Measurements from ENCODE around the gene MLST8. TPM values are rescaled to one million over a fixed set of nuclear protein-coding genes. Genes with fewer than 3 reads are reported as not detected.

Gene MLST8
- total RNA-seq, 2 experiments from 2014 or later, result 22.9 to 26.4 TPM

DNA sequence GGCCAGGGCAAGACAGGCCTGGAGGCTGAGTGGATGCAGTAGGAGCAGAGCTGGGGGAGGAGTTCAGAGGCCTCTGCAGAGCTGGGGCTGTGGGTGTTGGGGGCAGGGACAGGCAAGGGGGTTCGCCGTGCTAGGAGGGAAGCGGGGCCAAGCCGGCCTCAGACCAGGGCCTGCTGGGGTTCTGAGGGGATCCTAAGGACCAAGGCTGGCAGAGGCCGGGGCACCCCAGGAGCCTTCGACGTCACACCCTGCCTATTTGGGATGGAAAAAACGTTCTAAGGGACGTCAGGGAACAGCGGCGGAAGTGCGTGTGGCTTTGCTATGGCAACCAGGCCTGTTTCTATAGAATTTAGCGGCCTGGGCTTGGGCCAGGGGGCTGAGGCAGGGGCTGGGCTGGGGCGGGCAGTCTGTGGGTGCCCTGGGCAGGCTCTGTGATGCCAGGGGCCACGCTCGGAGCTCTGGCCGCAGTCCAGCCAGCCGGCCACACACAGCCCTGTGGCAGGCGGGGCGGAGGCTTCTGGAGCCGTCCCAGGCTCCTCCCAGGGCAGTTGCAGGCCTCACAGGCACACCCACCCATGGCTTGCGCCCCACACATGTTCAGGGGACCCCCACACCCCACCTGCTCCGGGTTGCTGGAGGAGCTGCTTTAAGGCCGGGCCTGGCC is 45.9 kb upstream of the MLST8 start:
- DNase-seq, result no peak
- Histone ChIP-seq H3K27ac (ENCODE audit: low read depth in 1 of 2, low read length in 2 of 2) (no peak overlapping the region), H3K4me1 (ENCODE audit: insufficient read depth, low read length) (peaks cover 59% of the 10 kb centered on the region), H3K36me3 (ENCODE audit: insufficient read depth, low read length) (peaks cover 3% of the 10 kb centered on the region), H3K9me3 (ENCODE audit: control insufficient read depth in 1 of 2, insufficient read depth in 1 of 2, low read length in 2 of 2) (peaks cover 0 to 9% of the 10 kb centered on the region in 2 experiments), H3K27me3 (ENCODE audit: control insufficient read depth in 1 of 2, insufficient read depth in 2 of 2, low read length in 2 of 2) (no peaks in the 10 kb centered on the region), H3K4me3 (ENCODE audit: low read length) (no peak overlapping the region)
- H3K9me3 Mint-ChIP-seq, result no peaks in the 10 kb centered on the region
- H3K4me3 Mint-ChIP-seq, result peak overlapping the region; percentile 11
- no peak overlapping the region for H3K27ac Mint-ChIP-seq
- no peak for ATAC-seq (ENCODE audit: poor library complexity)
- intact Hi-C loops (cut with DNase I, micrococcal nuclease), result loop anchor here in 1 of 2 experiments (10.0 kb wide), 1 partner anchor 295 kb away; no protein-coding TSS in a partner anchor
- ChIA-PET POLR2A (no interaction called here), CTCF (no interaction called here)
- peaks cover 31% of the 10 kb centered on the region for H3K4me1 Mint-ChIP-seq (ENCODE audit: low read depth)
- H3K27me3 Mint-ChIP-seq, result no peaks in the 10 kb centered on the region
- peaks cover 11% of the 10 kb centered on the region for H3K36me3 Mint-ChIP-seq (ENCODE audit: low read depth)
- TF ChIP-seq, protein P1, sequence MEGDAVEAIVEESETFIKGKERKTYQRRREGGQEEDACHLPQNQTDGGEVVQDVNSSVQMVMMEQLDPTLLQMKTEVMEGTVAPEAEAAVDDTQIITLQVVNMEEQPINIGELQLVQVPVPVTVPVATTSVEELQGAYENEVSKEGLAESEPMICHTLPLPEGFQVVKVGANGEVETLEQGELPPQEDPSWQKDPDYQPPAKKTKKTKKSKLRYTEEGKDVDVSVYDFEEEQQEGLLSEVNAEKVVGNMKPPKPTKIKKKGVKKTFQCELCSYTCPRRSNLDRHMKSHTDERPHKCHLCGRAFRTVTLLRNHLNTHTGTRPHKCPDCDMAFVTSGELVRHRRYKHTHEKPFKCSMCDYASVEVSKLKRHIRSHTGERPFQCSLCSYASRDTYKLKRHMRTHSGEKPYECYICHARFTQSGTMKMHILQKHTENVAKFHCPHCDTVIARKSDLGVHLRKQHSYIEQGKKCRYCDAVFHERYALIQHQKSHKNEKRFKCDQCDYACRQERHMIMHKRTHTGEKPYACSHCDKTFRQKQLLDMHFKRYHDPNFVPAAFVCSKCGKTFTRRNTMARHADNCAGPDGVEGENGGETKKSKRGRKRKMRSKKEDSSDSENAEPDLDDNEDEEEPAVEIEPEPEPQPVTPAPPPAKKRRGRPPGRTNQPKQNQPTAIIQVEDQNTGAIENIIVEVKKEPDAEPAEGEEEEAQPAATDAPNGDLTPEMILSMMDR (IDR thresholded peaks at IDR 0.05), result no peak

GRCh38 chr16:2160915-2161551 is 44.2 kb upstream of the MLST8 start:
- Mint-ChIP-seq H3K27me3 (no peaks in the 10 kb centered on the region), H3K9me3 (no peaks in the 10 kb centered on the region), H3K4me1 (ENCODE audit: low read depth) (peaks cover 18% of the 10 kb centered on the region), H3K36me3 (ENCODE audit: low read depth) (peaks cover 1% of the 10 kb centered on the region), H3K4me3 (no peak overlapping the region), H3K27ac (no peak overlapping the region)
- CTCF ChIA-PET, result no interaction called here
- TF ChIP-seq, protein P1 (IDR thresholded peaks at IDR 0.05), result no peak
- intact Hi-C loops (cut with DNase I, micrococcal nuclease), result no loop called here
- Histone ChIP-seq H3K36me3 (ENCODE audit: insufficient read depth, low read length) (peaks cover 8% of the 10 kb centered on the region), H3K4me3 (ENCODE audit: low read length) (no peak overlapping the region), H3K4me1 (ENCODE audit: insufficient read depth, low read length) (peaks cover 50% of the 10 kb centered on the region), H3K9me3 (ENCODE audit: control insufficient read depth in 1 of 2, insufficient read depth in 1 of 2, low read length in 2 of 2) (peaks cover 0 to 11% of the 10 kb centered on the region in 2 experiments), H3K27ac (ENCODE audit: low read depth in 1 of 2, low read length in 2 of 2) (no peak overlapping the region), H3K27me3 (ENCODE audit: control insufficient read depth in 1 of 2, insufficient read depth in 2 of 2, low read length in 2 of 2) (no peaks in the 10 kb centered on the region)
- no peak for ATAC-seq (ENCODE audit: poor library complexity)
- POLR2A ChIA-PET, result no interaction called here
- DNase-seq, result no peak

DNA sequence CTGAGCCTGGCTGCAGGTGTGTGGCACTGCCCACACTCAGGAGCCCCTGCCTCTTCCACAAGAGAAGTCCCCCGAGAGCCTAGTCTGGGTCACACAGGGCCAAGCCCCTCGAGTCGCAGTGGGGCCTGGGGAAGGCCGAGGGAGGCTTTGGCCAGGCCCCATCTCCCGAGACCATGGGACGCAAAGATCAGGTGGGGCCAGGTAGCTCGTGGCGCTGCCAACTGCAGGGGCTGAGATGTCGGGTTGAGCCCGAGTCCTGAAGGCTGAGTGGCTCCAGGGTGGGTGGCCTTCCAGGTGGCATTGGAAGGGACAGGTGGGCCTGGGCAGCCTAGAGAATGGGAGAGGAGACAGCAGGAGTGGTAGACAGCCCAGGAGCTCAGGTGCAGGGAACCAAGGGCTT is 43.3 kb upstream of the MLST8 start:
- ChIA-PET POLR2A (no interaction called here), CTCF (no interaction called here)
- no peak overlapping the region for H3K4me3 Mint-ChIP-seq

More for the DNA sequence above, 43.3 kb upstream of the MLST8 start:
- no peaks in the 10 kb centered on the region for H3K27me3 ChIP-seq (ENCODE audit: control insufficient read depth in 1 of 2, insufficient read depth in 2 of 2, low read length in 2 of 2)
- DNase-seq, result no peak
- Mint-ChIP-seq H3K27me3 (no peaks in the 10 kb centered on the region), H3K27ac (no peak overlapping the region), H3K4me1 (ENCODE audit: low read depth) (peaks cover 9% of the 10 kb centered on the region), H3K36me3 (ENCODE audit: low read depth) (peaks cover 4% of the 10 kb centered on the region), H3K9me3 (no peaks in the 10 kb centered on the region)
- intact Hi-C loops (cut with DNase I, micrococcal nuclease), result no loop called here
- peaks cover 41% of the 10 kb centered on the region for H3K4me1 ChIP-seq (ENCODE audit: insufficient read depth, low read length)
- H3K27ac ChIP-seq (ENCODE audit: low read depth in 1 of 2, low read length in 2 of 2), result no peak overlapping the region
- peaks cover 14% of the 10 kb centered on the region for H3K36me3 ChIP-seq (ENCODE audit: insufficient read depth, low read length)
- no peak for ATAC-seq (ENCODE audit: poor library complexity)
- H3K9me3 ChIP-seq (ENCODE audit: control insufficient read depth in 1 of 2, insufficient read depth in 1 of 2, low read length in 2 of 2), result peaks cover 0 to 11% of the 10 kb centered on the region in 2 experiments
- TF ChIP-seq, protein P1 (IDR thresholded peaks at IDR 0.05), result no peak
- H3K4me3 ChIP-seq (ENCODE audit: low read length), result no peak overlapping the region
